NK-92 treated with Interleukin-12 subunit alpha and Interleukin-12 subunit beta, amount 100 ng/mL, for 24 hours (cell line): ENCODE results near the gene MOB1B.

Experiments
- DNase-seq: peaks from one replicate; lab custom pipeline; 2025; lab: John Stamatoyannopoulos, UW

The MOB1B gene

DNA sequence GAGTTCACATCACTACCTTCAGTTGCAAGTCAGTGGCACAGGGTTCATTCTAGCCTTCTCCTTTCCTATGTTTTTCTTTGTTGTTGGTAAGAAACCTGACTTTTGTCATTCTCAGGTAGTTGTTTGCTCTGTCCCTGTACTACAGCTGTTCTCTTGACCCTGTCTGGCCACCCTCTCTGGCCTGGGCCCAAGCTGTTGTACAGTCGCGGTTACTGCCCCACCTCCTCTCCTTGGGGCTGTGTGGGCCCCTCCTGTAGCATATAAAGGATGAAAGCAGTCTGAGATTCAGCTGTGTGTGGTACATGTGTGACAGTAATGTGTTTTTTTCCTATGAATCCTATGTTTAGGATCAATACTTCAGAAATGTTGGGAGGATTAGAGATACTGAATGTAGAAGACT lies 12.5 kb downstream of the MOB1B start:
- DNase-seq = no peak

DNA sequence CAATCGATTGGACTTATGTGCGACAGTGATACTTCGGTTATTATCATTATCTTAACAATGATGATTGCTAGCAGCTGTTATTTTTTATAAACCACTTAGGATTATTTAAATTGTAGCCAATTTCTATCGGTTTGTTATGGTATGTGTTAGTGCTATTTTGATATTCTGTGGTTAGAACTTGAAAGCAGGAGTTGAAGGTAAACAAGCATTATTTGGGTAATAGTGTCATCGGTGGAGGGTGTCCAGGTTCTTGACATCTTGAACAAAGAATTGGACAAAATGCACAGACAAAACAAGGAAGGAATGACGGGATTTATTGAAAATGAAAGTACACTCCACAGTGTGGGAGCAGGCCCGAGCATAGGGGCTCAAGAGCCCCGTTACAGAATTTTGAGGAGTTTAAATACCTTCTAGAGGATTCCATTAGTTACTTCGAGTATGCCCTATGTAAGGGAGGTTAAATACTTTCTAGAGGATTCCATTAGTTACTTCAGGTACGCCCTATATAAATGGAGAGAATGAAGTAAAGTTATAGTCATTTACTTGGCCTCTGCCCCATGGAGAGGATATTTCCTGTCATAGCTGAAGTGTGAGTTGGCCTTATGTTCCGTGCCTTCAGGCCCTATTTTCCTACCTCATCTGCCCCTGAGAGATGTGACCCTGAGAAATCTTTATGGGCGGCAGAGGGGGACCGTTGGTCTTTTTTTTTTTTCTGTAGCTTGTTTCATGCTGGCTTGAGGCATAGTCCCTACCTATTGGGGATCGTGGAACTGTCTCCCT lies 13.1 kb downstream of the MOB1B start:
- no peak for DNase-seq

DNA sequence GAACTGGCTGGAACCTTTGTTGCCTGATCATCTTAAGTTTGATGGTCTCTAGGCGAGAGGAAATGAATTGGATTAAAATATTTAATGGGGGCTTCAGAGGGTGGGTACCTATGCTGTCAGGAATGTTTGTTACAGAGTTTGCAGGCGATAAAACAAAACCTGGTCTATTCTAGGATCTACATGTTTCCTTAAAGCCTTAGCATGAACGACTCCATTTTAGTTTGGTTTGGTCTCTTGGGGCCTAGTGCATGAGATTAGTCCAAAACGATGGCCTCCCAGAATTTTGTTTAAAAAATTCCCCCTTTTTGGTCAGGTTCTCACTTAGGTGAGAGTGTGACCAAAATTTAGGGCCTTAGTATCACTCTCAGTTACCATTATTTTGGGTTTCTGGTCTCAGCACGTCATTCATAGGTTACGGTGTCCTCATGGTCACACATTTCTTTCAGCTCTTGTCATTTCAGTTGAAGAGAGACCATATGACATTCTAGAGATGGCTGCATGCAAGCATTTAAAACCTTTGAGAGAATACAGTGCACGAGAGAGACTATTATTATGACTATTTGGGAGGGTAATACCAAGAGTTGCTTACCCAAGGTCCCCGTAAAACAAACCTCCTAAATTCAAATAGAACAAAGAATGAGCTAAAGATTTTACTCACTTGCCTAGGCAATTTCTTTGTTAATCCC lies 13.8 kb downstream of the MOB1B start:
- no peak for DNase-seq

DNA sequence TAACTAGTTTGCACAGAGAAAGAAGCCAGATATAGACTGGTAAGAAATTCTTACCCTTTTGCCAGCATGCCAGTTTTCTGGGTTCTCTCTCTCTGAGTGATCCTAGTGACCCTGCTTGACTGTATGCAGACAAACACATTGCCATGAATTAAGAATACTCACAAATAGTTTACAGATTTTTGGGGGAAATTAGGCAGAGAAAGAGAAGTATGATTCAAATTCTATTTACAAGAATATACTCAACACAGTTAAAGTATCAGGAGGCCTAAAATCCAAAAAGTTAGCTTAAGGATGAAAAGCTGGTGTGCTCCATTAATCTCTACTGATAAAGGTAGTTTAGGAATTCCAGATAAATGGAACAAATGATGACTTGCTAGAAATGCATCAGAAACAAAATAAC lies 18.4 kb downstream of the MOB1B start:
- no peak for DNase-seq

DNA sequence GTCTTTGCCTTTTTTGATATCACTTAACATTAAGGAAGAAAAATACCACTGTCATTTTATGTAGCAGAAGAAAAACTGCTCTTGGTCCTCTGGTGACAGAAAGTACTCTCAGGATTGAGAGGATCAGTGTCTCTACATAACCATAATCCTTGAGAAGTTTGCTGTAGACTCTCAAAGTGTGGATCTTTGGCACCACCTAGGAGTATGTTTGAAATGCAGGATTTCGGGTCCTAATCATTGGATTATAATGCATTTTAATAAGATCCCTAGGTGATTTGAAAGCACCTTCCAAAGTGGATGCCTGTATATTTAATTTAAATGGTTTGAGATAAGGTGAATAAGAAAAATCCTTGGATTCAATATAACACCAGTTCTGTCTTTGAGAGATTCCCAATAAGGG lies 23.2 kb downstream of the MOB1B start:
- no peak for DNase-seq

DNA sequence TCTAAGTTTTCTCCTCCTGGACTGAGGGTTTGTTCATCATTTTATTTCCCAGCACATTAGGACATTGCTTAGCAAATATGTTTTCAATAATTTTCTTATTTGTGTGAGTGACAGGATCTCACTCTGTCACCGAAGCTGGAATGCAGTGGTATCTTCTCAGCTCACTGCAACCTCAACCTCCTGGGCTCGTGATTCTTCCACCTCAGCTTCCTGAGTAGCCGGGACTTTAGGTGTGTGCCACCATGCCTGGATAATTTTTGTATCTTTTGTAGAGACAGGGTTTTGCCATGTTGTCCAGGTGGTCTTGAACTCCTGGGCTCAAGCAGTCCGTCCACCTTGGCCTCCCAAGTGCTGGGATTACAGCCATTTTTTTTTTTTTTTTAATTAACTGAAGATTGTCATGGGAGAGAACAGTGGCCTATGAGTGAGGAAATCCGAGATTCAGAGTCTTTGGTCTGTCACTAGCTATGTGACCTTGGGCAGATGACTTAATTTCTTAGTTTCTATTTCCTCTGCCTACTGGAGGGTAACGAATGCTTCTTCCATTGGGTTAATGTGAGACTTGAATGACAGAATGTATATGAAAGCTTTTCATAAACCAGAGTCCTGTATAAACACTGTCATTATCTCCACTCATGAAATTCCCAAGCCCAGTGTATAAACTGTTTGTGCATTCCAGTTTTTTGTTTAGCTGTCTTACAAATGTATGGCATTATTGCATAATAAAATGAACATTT lies 23.9 kb downstream of the MOB1B start:
- no peak for DNase-seq

DNA sequence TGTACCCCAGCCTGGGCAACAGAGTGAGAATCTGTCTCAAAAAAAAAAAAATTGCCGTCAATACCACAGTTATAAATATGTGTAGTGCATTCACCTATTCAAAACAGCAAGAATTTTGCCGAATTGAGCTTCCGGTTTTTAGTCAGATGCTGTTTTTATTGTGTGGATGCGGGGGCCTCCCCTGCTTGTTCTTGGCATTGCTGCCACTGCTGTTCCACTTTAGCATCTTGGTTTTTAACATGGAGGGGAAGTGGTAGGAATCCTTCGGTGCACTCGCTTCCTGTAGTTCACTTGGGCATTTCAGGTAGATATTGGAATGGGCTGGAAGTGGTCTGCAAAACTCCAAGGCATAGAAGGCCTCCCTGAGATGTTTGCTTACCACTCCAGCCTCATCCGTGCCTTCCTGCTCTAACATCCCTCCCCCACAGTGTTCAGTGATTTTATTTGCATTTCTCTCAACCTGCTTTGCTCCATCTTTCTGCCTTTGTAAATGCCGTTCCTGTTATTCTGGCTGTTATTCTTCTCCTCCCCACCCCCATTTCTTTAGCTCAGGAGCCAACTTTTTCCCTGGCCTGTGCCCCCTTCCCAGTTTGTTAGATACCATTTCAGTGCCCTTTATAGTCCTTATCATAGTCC lies 25.5 kb downstream of the MOB1B start:
- no peak for DNase-seq

DNA sequence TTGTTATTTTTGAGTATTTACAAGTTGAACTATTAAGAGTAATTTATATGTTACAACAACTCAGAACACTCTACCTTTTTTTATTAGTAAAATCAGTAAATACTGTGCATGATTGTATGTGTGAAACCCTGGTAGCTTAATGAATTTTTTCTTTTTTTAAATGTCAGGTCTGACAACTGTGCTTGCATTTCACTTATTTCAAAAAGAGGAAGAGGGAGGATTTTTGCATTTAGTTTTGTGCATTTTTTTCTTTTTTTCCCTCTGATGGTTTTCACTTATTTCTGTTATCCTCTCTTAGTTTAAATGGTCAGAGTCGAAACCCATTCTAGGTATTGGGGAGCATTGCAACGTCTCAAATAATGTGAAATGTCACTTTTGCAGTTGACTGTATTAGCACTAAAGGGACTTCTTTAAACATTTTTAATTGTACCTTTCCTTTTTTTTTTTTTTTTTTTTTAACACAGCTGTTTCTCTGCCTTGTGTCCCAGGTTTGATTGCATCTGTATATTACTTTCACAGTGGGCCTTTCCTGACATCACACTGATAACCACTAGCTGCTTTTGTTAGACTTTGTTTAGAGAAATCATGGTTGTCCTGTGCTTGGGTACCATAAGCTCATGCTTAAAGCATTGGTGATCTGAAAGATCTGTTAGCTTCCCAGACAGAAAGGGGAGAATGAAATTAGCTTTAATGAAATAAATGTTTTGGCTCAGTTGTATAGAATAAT lies 28.5 kb downstream of the MOB1B start:
- DNase-seq = no peak

DNA sequence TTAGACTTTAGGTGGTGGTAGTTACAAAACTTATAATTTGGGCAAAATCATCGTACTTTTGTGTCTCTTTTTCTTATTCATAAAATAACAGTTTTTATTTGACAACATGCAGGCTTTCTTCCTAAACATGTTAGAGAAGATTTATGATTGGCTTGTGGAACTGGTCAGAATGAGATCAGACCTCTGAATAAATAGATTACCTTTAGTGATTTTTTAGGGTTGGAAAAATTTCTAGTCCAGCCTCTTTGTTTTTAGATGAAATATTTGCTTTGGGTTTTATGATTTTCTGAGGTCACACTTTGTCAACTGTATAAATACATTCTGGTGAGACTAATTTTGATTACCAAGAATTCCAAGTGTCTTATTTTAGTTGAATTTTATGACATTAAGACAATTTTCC lies 29.2 kb downstream of the MOB1B start:
- no peak for DNase-seq

DNA sequence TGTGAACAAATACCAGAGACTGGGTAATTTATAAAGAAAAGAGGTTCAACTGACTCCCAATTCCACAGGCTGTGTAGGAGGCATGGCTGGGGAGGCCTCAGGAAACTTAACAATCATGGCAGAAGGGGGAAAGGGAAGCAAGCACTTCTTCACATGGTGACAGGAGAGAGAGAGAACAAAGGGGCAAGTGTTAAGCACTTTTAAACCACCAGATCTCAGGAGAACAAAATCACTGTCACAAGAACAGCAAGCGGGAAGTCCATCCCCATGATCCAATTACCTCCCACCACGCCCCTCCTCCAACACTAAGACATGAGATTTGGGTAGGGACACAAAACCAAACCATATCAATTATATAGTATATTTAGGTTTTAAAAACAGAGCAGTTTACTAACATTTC lies 30.8 kb downstream of the MOB1B start:
- no peak for DNase-seq

DNA sequence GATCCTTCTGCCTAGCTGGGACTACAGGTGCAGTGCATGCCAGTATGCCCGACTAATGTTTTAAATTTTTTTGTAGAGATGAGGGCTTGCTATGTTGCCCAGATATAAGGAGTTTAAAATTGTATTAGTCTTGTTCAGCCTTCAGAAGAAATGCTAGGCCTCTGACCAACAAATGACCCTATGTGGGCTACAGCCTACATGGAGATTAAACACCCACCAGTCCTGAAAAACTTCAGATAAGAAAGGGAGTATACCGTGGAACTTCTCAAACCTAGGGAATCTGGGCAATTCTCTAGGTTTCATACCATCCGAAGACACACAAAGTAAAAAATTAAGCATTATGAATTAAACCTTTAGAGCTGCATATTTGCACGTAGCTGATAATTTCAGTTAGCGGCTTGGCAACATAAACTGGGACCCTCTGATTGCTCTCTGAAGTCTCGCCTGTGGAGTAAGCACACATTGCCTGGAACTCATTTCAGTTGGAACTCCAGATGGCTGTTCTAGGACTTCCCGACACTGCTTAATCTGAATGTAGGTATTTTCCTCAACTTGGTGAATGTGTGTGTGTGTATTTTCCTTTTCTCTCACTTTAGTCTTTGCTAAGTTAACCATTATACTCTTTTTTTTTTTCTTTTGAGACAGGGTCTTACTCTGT lies 33.0 kb downstream of the MOB1B start:
- DNase-seq = no peak

DNA sequence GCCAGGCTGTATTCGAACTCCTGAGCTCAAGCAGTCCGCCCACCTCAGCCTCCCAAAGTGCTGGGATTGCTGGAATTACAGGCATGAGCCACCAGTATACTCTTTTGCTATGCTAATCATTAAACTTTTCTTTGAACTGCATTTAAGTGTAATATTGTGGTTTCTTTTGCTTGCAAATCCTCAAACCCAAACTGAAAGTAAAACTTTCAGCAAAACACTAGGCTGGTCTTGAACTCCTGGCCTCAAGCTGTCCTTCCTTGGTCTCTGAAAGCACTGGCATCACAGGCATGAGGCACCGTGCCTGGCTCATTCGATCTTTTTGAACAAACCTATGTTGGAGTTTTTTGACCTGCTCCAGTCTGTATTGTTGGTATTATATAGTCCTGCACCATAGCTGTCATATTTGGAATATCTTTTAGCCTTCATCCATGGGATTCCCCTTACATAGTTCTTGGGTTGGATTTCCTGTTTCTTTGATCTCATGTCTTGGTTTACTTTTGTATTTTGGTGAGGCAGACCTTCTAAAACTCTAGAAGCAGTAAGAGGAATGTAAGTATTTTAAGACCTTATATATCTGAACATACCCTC lies 34.1 kb downstream of the MOB1B start:
- no peak for DNase-seq

DNA sequence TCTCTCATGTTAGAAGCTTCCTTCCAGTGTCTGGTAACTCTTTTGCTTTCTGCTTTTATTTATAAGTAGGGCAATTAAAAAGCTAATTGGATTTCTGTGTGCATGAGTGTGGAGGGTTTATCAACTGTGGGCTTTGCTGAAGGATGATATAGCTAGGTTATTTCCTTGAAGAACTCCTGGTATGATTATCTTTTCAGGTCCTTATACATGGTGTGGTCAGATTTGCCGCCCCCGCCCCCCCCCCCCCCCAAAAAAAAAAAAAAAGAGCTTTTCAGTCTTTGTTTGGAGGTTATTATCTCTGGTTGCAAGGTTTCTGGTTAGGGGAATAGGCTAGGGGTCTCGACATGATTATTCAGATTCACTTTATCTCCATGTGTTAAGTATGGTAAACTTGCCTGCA lies 35.9 kb downstream of the MOB1B start:
- DNase-seq = no peak

DNA sequence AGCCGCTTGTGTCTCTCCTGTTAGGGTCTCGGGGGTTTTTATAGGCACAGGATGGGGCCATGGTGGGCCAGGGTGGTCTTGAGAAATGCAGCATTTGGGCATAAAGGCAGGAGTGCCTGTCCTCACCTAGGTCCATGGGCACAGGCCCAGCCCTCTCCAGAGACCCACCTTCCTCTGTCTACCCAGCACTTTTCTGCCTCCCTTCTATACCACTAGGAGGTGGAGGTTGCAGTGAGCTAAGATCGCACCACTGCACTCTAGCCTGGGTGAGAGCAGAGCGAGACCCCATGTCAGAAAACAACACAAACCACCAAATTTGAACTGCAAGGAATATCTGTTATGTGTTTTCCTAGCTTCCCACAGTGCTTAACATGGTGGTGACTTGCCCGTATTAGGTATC lies 38.0 kb downstream of the MOB1B start:
- DNase-seq = no peak

DNA sequence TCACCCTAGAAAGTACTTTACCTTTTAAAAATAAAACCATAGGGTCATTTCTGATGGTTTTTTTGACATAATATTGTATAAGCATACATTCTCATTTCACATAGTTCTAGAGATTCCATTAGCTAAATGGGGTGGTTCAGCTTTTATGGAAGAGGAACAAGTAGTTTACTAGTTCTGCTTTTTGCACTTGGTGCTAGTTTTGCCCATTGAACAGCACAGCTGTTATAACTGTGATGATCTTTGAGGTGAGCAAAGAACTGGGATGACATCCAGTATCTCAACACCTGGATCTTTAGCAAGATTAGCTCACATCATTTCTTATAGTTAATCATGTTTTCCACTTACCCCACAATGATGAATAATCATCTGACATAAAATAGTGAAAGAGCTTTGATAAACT lies 40.9 kb downstream of the MOB1B start:
- DNase-seq = no peak

DNA sequence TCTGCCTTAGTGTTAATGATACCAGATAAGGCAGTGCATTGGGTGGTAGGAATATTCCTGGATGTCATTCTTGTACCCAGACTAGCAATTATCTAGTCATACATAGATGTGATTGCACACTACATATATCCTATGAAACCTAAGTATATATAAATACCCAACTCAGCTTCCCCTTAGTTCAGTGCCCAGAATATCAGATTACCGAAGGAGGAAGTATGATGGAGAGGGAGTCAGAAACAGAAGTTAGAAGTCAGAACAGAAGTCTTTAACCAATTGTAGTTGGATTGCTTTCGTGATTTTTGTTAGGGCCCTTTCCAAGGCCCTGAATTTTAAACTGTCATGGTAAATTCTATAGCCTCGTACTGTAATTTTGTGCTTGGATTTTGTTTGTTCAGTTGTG lies 42.9 kb downstream of the MOB1B start:
- no peak for DNase-seq

DNA sequence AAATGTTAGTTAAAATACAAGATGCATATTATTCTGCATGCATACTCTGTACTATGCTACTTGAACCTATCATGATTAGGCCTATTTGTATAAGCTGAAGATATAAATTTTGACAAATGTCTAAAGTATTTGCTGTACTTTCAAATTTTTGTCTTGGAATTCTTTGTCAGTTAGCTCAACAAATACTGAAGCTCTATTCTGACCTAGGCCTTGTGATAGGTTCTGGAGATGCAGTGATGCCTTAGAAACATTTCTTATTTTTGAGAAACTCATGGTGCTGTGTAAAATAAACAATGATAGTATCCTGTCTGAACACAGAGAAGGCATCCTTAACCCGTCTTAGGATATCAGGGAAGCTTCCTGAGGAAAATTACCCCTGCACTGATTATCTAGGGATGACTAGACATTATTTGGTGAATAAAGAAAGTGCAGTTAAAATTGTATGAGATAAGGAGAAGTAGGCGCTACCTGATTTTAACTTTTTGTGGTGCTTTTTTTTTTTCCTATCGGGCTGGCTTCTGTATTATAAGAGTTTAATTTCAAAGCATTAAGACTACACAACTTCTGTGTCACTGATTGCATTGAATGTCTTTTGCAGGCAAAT lies 43.4 kb downstream of the MOB1B start:
- no peak for DNase-seq

DNA sequence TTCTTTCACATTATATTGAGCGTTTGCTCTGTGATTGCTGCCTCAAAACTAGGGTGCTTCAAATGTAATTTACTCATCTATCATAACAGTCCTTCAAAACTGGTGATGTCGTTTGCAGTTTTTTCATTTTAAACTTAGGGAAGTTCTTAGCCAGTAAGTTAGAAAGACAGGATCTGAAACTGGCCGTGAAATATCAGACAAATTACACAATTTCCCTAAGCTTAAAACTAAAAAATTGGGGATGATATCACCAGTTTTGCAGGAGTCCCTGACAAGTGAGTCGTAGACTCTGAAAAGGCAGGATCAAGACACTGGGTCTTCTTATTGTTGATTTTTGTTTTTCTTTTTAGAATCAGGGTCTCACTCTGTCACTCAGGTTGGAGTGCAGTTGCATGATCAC lies 44.8 kb downstream of the MOB1B start:
- no peak for DNase-seq

DNA sequence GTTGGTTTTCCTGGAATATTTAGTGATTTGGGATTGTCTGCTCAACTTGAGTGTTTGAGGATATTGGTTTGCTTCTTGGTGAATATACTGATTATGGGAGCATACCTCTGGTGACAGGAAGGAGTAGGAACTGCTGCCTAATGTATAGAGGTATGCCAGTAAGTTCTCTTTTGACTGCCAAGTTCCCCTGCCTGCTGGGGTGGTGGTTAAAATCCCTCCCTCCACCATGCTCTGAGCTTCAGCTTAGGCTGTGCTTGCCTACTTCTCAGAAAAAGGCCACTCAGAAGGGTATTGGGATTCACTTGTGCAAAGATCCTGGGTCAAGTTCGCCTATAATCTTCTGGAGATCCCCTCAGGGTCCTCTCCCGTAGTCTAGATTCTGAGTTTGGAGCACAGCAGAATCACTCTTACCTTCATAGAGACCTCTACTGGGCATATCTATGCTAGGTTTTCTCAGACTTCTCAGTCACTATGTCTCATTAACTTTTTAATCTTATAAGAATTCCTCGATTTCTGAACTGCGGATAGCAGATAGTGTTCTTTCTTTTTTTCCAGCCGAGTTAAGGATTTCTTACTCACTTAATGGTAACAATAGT lies 46.6 kb downstream of the MOB1B start:
- DNase-seq = no peak

DNA sequence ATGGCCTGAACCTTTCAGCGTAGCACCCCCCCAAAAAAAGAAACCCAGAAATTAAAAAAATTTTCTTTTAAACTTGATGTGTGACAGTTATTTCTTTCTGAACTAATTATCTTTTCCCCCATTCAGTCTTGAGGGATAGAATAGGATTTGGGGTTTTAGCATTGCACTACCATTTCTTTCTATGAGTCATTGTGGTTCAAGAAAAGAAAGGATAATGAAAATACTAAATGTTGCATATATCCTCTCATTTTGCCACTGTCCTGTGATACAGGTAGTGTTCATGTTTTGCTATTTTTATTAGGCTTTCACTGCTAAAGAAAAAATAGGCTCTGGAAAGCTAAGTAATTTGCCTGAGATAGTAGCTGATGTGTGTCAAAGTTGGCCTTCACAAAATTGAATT lies 51.9 kb downstream of the MOB1B start:
- DNase-seq = no peak
